ENCODE data around the gene SORCS2.

DNA sequence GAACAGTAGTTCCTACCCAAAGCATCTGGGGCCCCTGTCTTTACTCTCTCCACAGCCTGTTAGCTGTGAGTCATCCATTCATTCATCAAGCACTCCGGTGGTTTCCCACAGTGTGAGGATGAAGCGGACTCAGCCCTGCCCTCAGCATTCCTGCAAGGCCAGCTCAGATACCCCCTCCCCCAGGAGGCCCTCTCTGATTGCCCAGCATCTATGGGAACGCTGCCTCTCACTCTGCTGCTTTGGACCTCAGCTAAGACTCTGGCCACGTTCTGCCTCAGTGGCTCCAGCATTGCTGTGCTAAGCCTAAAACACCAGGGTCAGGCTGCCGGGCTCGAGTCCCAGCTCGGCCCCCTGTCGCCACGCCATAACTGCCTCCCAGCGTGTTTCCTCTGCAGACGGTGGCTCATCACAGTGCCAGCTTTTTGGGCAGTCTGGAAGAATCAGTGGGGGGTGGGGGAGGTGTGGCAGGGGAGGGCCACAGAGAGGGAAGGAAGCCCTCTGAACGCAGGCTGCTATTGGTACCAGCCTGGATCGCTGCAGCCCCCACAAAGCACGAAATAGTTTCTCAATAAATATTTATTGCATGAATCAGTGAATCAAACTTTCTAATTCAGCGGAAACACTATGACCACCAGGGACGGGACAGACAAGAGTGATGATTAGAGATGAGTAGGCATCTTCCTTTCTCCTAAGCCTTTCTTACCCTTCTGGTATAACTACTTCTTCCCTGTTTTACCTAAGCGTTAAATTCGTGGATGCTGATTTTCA, 74.4 kb downstream of the SORCS2 start:
- TF ChIP-seq, protein P1, sequence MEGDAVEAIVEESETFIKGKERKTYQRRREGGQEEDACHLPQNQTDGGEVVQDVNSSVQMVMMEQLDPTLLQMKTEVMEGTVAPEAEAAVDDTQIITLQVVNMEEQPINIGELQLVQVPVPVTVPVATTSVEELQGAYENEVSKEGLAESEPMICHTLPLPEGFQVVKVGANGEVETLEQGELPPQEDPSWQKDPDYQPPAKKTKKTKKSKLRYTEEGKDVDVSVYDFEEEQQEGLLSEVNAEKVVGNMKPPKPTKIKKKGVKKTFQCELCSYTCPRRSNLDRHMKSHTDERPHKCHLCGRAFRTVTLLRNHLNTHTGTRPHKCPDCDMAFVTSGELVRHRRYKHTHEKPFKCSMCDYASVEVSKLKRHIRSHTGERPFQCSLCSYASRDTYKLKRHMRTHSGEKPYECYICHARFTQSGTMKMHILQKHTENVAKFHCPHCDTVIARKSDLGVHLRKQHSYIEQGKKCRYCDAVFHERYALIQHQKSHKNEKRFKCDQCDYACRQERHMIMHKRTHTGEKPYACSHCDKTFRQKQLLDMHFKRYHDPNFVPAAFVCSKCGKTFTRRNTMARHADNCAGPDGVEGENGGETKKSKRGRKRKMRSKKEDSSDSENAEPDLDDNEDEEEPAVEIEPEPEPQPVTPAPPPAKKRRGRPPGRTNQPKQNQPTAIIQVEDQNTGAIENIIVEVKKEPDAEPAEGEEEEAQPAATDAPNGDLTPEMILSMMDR (IDR thresholded peaks at IDR 0.05; ENCODE audit: borderline replicate concordance, extremely low read depth, low read length, poor library complexity, severe bottlenecking), result no peak
- TF ChIP-seq EZH2 (IDR thresholded peaks at IDR 0.05; ENCODE audit: borderline replicate concordance, low read depth, low read length, severe bottlenecking), result no peak
